ENCODE data around the gene SLFN5. TPM values are rescaled to one million over a fixed set of nuclear protein-coding genes. Genes with fewer than 3 reads are reported as not detected.

SLFN5 gene
- total and polyA plus RNA-seq, 4 donors: 1.9 to 7.8 (median 3.4) TPM

GRCh38 chr17:35315971-35316370, 73.1 kb downstream of the SLFN5 start:
- Histone ChIP-seq H3K4me1 (ENCODE audit: control insufficient read depth in 4 of 4, insufficient read depth in 4 of 4, low read length in 3 of 4) (peaks cover 0 to 11% (median 6%) of the 10 kb centered on the region in 4 donors), H3K27me3 (ENCODE audit: control insufficient read depth in 4 of 4, insufficient read depth in 4 of 4, low read length in 3 of 4) (peaks cover 0 to 5% (median 1%) of the 10 kb centered on the region in 4 donors), H3K4me3 (ENCODE audit: low read depth in 1 of 3, low read length in 3 of 3) (no peak overlapping the region), H3K9me3 (ENCODE audit: control insufficient read depth in 4 of 4, low read length in 3 of 4) (no peaks in the 10 kb centered on the region), H3K27ac (ENCODE audit: low read depth in 1 of 2, low read length in 2 of 2) (no peak overlapping the region), H3K36me3 (ENCODE audit: control insufficient read depth in 4 of 4, insufficient read depth in 3 of 4, low read depth in 1 of 4, low read length in 3 of 4) (no peaks in the 10 kb centered on the region), H3K9ac (ENCODE audit: low read depth in 1 of 2, low read length in 2 of 2) (no peak overlapping the region)
- WGBS: 81% methylated on average over 2 of the region's 2 CpGs
- DNase-seq (ENCODE audit: low spot score): no peak
- TF ChIP-seq ATF3 (IDR thresholded peaks at IDR 0.05): no peak
- no peak for TF ChIP-seq TAF1 (conservative IDR thresholded peaks at IDR 0.05)
- no peak for TF ChIP-seq HNF4G (IDR thresholded peaks at IDR 0.05)
- no peak for TF ChIP-seq RAD21 (IDR thresholded peaks at IDR 0.05)
- TF ChIP-seq FOXA2 (IDR thresholded peaks at IDR 0.05): no peak
- TF ChIP-seq MAX (IDR thresholded peaks at IDR 0.05): no peak
- TF ChIP-seq HNF4A (conservative IDR thresholded peaks at IDR 0.05): no peak
- no peak for TF ChIP-seq YY1 (IDR thresholded peaks at IDR 0.05)
- no peak for TF ChIP-seq RXRA (IDR thresholded peaks at IDR 0.05)
- TF ChIP-seq ZBTB33 (IDR thresholded peaks at IDR 0.05): no peak

- WGBS: 68% methylated on average over 1 of the region's 1 CpG
- TF ChIP-seq ZBTB33 (IDR thresholded peaks at IDR 0.05) (no peak), YY1 (IDR thresholded peaks at IDR 0.05) (no peak), JUND (IDR thresholded peaks at IDR 0.05) (no peak), GABPA (IDR thresholded peaks at IDR 0.05 in 1 of 2, conservative IDR thresholded peaks at IDR 0.05 in 1 of 2) (no peak), NR2F2 (IDR thresholded peaks at IDR 0.05) (no peak), TAF1 (conservative IDR thresholded peaks at IDR 0.05) (no peak), HNF4G (IDR thresholded peaks at IDR 0.05) (no peak)
Observed at GRCh38 chr17:35322749-35323148, 79.9 kb downstream of the SLFN5 start.

More at GRCh38 chr17:35322749-35323148, 79.9 kb downstream of the SLFN5 start:
- peaks cover 0 to 5% (median 0%) of the 10 kb centered on the region in 4 donors for H3K27me3 ChIP-seq (ENCODE audit: control insufficient read depth in 4 of 4, insufficient read depth in 4 of 4, low read length in 3 of 4)
- no peak for DNase-seq (ENCODE audit: low spot score)
- H3K36me3 ChIP-seq (ENCODE audit: control insufficient read depth in 4 of 4, insufficient read depth in 3 of 4, low read depth in 1 of 4, low read length in 3 of 4): no peaks in the 10 kb centered on the region
- H3K9ac ChIP-seq (ENCODE audit: low read depth in 1 of 2, low read length in 2 of 2): no peak overlapping the region
- H3K4me1 ChIP-seq (ENCODE audit: control insufficient read depth in 4 of 4, insufficient read depth in 4 of 4, low read length in 3 of 4): no peaks in the 10 kb centered on the region
- no peak overlapping the region for H3K4me3 ChIP-seq (ENCODE audit: low read depth in 1 of 3, low read length in 3 of 3)
- H3K27ac ChIP-seq (ENCODE audit: low read depth in 1 of 2, low read length in 2 of 2): no peak overlapping the region
- H3K9me3 ChIP-seq (ENCODE audit: control insufficient read depth in 4 of 4, low read length in 3 of 4): peaks cover 0 to 4% (median 0%) of the 10 kb centered on the region in 4 donors

Other genes starting within 250 kb of the SLFN5 start
- gene RFFL, start 179.4 kb upstream of the SLFN5 start, total RNA-seq: 10 to 100 TPM; 24.0 to 28.0 TPM
- 10 to 100 TPM; 15.9 to 20.0 TPM for gene RFFL, start 179.4 kb upstream of the SLFN5 start, polyA plus RNA-seq
- 1 to 10 TPM; 3.8 to 6.1 TPM for gene RAD51D, start 123.2 kb upstream of the SLFN5 start, total RNA-seq
- gene RAD51D, start 123.2 kb upstream of the SLFN5 start, polyA plus RNA-seq: 1 to 10 TPM; 3.4 to 3.6 TPM
- gene FNDC8, start 121.5 kb upstream of the SLFN5 start, total RNA-seq: not detected
- gene FNDC8, start 121.5 kb upstream of the SLFN5 start, polyA plus RNA-seq: not detected
- gene NLE1, start 100.8 kb upstream of the SLFN5 start, total RNA-seq: 1 to 10 TPM; 5.6 to 7.7 TPM
- 1 to 10 TPM; 2.1 to 6.1 TPM for gene NLE1, start 100.8 kb upstream of the SLFN5 start, polyA plus RNA-seq
- under 1 TPM in 1 of 2 donors, not detected in 1; 0.09 TPM for gene UNC45B, start 95.3 kb upstream of the SLFN5 start, total RNA-seq
- gene UNC45B, start 95.3 kb upstream of the SLFN5 start, polyA plus RNA-seq: under 1 TPM in 1 of 2 donors, not detected in 1; 0.02 TPM
- not detected for gene SLC35G3, start 48.7 kb upstream of the SLFN5 start, total RNA-seq
- not detected for gene SLC35G3, start 48.7 kb upstream of the SLFN5 start, polyA plus RNA-seq
- gene SLFN11, start 130.5 kb downstream of the SLFN5 start, total RNA-seq: 10 to 100 TPM; 10.1 to 18.7 TPM
- 1 to 10 TPM; 1.6 to 2.3 TPM for gene SLFN11, start 130.5 kb downstream of the SLFN5 start, polyA plus RNA-seq
- 1 to 10 TPM; 3.5 to 5.0 TPM for gene SLFN12, start 189.4 kb downstream of the SLFN5 start, total RNA-seq
- under 1 TPM; 0.91 to 0.93 TPM for gene SLFN12, start 189.4 kb downstream of the SLFN5 start, polyA plus RNA-seq
- gene SLFN13, start 205.7 kb downstream of the SLFN5 start, total RNA-seq: 10 to 100 TPM in 1 of 2 donors, 1 to 10 TPM in 1; 3.6 to 14.2 TPM
- gene SLFN13, start 205.7 kb downstream of the SLFN5 start, polyA plus RNA-seq: under 1 TPM; 0.53 to 0.74 TPM